Stimulated activated CD4-positive, alpha-beta T cell treated with anti-CD3 and anti-CD28 coated beads, Interleukin-1b, Interleukin-23, amount 100 ng/mL, for 4 hours (primary cell): ENCODE data around the gene GASK1B.

Experiments used
- DNase-seq, 2 donors: peaks; one replicate each; pipeline ENCODE4 v3.0.0-alpha.2; 2020; ENCODE audit warnings: low read depth in 2 of 2

The GASK1B gene

DNA sequence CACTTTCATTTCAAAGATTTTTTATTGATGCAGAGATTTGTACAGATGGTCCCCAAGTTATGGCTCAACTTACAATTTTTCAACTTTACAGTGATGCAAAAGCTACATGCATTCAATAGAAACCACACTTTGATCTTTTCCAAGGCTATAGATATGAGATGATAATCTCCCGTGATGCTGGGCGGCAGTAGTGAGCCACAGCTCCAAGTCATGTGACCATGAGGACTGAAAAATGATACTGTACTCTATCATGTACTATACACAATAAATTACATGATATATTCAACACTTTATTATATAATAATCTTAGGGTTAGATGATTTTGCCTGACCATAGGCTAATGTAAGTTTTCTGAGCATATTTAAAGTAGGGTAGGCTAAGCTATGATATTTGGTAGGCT, 14.0 kb upstream of the GASK1B start:
- DNase-seq = no peak

DNA sequence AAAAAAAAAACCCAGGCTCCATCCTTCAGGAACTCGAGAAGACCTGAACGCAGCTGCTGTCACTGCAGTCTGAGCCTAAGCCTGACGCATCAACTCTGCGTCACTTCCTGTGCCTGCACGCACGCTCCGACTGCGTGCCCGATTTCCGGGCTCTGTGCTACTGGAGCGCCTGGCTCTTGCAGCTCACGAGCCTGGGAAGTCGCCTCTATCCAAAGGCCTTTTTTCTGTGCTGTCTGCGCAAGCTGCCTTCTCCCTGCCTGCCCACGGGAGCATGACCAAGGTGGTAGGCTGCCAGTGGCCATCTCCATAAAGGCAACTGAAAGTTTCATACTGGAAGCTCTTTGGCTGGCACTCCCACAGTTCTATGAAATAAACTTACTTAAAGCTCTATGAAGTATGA, 9.9 kb upstream of the GASK1B start:
- no peak for DNase-seq

DNA sequence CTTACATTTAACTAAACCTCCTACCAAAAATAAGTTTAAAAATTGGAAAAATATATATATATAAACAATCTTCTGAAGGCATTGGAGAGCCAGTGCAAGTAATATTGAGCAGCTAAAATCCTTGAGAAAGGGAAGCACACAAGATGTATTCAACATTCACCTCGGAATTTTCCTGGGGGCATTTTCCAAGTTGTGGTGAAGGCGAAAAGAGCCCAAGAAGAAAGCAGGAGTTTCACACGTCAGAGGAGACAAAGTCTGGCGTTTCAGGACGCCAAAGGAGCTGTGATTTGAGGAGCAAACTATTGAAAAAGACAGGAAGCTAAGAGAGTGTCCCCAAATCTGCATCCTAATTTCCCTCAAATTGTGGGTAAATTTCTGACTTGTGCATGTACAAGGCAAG, 9.1 kb upstream of the GASK1B start:
- DNase-seq = no peak

DNA sequence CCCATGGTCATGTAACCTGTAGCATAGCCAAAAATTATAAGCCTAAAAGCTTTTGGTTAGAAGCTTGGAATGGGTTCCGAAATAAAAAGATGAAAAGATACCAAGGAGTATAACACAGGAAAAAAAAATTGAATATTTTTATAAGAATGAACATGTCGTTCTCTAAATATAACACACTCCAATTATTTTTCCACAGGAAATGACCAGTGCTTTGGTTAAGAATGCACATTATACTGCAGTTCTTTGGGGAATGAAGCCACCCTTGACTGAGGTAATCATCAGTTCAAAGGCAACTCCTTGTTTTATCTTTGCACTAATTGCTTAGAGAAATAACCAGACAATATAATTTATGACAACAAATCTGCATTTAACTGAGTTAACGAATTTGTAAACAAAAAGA, 6.6 kb upstream of the GASK1B start:
- DNase-seq = no peak

DNA sequence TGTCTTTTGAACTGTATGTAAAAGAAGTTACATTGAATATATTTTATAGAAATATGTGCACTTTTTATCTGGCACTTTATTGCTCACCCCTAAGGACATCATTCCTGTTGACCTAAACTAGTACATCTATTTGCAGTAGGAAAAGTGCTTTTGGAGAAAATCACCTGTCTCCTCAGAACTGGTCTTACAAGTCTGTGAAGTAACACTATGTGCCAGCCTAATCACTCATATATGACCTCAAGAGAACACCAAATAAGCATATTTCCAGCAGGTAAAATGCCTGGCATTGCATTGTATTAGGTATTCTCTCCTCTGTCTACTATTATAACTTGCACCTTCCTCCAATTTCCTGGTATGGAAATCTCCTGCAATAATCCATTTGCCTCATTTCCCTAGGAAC, 4.0 kb upstream of the GASK1B start:
- no peak for DNase-seq

DNA sequence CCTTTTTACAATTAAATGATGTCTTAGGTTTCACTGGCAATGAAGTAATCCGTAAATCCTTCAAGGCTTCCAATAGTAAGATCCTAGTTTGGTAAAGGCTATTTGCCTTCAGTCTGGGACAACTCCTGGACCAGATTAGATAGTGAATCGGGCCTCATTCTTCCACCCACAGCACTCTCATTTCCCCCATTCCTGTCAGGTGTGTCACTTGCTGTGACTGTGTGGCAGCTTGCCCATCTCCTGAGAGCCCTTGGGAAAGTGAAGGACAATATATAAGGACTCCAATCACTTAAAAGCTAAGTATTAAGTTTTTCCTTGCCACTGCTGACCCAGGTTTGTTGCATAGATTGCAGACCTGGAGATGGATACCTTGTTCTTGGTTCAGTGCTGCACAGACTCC, 3.3 kb upstream of the GASK1B start:
- DNase-seq = no peak

DNA sequence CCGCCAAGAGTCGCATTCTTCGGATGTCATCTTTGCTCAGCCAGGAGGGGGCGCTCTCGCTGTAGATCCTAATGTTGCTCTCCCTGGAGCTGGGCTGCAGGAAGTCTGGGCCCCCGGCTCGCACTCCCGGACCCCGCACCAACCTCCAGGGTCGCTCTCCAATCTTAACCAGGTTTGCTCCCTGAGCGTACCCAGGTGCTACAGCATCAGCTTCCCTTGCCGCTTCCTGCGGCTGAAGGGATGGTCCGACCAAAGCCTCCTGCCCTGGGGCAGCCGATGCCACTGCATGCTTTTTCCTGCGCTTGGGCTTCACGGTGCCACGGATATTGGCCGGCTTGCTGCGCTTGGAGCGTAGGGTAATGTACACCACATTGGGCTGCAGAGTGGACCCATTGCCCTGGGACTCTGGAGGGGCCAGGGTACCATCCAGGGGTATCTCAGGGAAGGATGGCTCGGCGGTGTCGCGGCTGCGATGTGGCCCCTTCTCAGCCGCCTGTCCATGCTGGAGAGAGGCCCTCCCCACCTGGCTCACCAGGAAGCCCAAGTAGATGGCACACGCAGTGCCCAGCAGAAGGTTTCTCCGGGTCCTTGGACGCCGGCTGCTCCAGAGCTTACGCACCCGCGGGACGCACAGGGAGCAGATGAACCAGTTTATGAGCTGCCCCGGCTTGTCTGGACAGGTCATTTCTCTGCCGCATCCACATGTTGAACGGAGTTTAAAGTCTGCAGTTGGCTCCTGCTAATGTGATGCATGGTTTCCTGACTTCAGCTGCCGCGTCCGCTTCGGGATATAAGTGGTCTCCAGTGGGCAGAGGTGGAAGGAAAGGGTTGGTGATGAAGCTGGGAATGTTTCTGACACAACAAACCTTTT, 1.9 kb downstream of the GASK1B start:
- peak in 1 of 2 donors; percentile 7 for DNase-seq

DNA sequence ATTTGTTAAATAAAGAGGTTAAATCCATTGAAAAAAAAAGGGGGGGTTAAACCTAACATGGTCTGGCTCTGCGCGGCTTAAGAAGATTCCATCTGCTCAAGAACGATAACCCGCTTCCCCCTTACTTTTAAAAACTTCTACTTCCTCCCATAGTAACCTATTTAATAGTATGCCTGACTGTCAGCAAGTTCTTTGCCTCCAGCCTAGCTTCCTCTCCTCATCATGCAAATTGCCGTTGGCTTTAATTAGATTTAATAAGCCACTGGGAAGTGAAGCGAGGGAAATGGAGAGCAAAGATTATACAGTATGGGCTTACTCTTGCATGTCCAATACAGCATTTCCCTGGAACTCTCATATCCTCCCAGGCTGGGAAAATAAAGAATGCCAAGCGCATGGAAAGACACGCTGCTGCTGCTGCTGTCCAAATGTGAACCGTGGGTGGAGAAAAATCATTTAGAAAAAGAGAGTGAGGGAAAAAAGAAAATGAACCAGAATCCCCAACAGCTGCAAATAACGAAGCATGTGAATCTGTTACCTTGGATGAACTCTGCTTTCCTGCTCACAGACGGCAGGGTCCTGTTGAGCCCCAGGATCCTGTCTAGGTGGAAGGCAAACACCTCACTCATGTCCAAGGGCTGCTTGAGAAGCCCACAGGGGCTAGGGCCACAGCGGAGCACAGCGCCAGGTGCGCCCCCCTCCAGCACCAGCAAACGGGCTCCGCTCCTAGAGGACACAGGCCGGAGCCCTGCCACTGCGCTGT, 2.7 kb downstream of the GASK1B start:
- no peak for DNase-seq

DNA sequence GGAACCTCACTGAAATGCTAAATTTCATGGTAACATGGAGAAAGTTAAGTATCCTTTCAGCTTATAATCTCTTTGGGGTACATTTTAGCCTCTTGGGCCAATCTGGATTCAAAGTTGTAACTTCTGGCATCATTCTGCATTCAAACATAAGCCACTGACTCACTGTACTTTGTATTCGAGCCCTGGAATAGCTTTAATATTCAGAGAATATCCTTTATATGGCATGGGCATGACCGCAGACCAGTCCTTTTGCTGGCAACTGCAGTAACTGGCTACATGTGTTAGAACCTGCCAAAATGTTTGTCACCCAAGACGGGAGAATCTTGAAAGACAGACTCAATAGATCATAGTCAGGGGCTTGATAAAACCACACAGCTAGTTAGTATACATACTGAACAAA, 3.3 kb downstream of the GASK1B start:
- no peak for DNase-seq

DNA sequence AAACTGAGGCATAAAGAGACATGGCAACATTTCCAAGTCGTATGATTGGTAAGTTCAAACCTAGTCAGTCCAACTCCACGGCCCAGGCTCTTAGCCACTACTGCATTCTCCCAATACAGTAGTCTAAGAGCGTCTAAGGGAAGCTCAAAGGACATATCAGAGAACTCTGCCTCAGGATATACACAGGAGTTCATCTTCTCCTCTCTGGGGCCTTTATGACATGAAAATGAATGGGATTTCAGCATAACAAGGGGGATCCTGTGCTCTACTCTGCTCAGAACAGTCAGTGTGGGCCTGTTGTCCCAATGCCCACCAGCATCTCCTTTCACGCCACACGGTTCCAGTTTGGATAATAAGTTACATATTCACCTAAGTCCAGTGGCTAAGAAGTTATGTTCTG, 4.2 kb downstream of the GASK1B start:
- DNase-seq = no peak

DNA sequence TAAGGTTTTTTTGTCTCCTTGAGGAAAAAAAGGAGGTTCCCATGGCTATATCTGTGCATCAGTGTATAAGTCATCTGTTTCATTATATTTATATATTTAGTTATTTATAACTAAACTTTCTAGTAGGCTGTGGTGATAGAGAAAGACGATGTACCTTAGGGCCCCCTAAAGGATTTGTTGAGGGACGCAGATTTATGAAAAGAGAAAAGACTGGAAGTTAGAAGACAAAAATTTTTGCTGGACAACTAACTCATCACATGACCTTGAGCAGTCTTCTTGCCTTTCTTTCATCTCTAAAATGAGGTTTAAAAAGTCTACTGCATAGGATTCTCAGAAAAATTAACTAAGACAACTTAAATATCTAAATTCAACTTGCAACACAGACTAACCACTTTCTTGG, 6.1 kb downstream of the GASK1B start:
- no peak for DNase-seq

DNA sequence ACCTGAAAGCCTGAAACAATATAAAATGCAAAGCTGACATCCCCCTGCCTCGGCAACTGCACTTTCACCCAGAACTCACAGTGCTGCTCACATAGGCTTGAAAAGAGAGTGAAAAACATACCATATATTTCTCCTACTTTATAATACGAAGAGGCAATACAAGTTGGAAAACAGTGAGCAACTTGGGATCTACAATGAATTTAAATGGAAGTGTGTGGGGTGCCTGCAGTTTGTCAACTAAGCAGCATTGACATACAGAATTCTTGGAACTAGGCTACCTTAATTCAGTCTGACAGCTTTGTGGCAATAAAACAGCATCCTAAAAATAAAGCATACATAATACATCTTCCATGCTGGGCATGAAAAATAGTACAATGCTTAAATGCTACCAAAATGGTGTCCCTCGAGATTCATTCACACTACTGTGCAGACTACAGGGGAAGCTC, 8.0 kb downstream of the GASK1B start:
- no peak for DNase-seq

DNA sequence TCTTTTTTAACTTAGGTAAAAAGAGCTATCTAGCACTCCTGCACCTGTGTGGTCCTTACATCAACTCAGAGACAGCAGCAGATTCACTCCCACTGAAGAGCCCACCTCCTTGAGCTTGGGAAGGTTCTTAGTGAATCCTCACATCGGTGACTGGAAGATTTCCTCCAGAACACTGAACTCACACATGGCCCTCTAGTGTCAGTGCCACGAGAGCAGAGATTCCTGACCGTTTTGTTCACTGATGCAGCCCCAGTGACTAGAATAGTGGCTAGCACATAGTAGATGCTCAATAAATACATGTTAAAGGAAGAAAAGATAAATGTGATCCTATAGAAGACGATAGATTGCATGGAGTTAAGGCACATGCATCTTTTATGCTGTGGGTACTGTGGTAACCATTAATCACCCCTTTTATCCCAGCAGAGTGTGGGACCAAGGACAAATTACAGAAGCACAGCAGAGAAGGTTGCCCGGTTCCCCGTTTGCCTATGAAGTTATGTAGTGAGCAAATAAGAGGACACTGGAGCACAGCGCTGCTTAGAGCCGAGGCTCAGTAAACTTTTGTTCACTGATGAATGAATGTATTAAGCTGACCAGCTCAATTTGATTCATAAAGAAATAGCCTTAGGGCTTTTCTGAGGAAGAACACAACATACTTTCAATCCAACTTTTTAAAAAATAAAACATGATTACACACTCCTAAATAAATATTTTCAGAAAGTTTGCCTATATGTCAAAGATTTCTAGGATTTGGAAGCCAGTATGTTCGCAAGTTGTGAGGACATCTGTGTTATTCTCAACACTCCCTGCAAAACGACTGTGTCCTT, 8.7 kb downstream of the GASK1B start:
- no peak for DNase-seq

DNA sequence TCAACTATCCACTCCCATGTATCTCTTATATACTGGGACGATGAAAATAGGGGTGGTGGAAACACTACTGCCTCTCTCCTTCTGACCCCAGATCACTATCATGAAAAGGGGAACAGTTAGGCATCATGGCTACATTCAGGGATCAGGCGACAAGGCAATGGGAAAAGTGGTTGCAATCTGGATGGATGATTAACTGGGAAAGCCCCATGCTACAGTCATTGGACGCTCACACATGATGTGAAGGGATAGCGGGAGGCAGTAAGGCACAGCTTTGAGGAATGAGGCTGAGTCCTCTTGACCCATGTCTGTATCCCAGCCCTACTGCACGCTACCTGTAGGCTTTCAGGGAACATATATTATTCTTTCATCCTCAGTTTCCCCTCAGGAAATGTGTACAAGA, 10.2 kb downstream of the GASK1B start:
- DNase-seq = no peak

DNA sequence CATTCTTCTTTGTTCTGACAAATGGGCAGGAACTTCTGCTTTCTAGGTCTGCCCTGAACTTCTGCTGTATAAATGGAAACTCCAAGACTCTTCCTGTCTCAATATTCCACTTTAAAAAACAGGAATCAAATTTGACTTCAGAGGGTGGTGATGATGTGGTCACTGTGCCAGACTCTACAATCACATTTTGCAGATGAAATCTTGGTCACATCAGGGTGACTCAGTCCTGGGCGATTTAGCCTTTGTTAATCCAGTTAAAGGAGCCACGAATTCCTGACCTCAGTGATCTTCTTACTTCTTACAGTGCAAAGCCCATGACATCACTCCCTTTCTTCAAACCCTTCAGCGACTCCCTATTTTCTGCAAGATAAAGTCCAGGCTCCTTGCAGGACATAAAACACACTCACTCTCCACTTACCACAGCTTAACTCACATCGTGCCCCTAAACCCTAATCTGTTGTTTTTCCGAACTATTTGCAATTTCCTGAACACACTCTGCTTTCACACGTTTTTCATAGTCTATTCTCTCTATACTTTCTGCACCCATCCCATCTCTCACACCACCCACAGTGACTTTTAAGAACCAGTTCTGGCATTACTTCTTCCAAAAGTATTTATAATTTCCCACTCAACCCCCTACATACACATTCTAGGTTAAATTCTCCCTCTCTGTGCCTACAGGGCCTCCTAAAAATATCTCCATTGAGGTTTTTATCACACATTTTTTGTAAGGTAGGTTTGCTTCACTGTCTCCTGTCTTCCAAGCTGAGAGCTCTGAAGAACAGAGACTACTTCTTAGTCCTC, 11.1 kb downstream of the GASK1B start:
- DNase-seq = no peak

DNA sequence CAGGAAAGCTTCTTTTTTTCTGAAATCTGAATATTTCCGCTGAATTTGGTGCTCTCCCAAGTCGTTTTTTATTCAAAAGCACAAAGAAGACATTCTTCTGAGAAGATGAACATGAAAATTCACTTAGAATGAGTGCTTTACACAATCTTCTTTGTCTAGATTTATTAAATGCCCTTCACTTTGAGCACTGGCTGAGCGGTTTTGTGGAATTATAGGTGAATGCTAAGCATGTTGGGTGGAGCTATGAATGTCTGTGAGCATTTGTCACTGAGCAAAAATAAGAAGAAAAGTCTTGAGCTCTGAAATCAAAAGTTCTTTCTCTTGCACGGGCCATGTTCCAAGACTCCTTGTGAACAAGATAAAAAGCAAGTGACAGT, 13.1 kb downstream of the GASK1B start:
- DNase-seq = no peak

DNA sequence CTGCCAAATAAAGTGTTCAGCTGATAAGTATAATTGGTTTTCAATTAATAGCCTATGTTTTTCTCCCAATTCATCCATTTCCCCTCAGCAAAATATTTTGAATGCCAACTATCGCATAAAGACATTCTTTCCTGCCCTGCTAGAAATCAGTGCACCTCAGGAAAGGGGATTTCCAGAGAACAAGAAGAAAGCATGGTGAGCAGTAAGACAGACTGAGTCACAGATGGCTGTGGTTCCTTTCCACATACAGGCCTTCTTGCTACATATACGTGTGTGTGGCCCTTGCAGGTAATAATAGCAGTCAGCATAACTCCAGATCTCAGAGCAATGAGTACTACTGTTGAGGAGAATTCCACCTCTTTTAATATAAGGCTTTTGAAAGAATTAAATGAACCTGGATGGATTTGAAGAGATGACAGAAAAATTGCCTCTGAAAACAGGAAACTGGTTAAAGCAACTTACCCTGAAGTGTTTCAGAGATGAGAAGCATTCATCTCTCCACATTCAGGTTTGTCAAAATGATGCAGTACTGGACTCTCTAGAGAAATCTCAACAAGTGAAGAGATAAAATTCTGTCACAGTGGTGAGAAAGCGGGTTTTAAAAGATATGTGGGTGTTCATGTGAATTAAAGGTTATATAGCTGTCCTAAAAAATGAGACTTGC, 13.6 kb downstream of the GASK1B start:
- no peak for DNase-seq

DNA sequence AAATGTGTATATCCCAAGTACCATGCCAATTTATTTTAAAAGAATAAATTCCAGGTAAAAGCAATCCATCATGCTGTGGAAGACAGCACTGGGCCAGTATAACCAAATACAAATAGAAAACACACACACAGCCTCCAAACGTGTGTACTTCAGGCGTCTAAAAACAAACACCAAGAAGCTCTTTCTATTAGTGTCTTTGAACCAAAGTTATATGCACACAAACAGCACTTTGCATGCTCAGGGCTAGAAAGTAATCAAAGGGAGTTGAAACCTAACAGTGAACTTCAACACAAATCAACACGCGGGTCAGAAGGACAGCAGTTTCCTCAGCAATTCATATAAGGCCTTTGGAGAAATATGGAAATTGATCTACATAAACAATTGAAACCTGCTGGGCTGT, 15.4 kb downstream of the GASK1B start:
- DNase-seq = no peak

DNA sequence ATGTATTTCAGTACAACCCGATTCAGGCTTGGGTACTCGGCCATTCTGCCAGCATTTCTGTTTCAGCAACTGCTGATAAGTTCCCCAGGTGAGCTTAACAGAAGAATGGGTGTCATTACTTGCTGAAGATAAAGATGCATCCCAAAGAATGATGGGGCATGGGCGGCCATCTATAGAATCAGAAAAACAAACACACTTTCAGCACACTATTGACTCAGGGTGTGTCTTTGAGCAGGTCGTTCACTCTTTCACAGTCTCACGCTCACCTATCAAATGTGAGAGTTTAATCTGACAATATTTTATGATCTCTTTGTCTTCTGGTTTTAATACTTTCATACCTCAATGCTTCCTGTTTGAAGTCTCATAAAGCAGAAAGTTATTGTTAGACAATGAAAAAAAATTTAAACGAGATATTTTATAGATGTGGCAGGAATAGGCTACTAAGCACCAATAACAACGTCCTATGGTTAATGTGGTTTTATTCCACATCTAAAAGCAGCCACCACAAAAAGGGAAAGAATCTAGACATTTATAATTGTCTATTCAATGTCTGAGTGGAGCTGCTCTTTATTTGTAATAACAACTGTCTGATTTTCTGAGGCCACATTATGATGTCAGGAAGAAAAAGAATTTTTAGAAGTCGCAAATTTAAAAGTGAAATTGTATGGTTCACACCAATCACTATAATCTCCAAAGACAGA, 17.0 kb downstream of the GASK1B start:
- DNase-seq = no peak

DNA sequence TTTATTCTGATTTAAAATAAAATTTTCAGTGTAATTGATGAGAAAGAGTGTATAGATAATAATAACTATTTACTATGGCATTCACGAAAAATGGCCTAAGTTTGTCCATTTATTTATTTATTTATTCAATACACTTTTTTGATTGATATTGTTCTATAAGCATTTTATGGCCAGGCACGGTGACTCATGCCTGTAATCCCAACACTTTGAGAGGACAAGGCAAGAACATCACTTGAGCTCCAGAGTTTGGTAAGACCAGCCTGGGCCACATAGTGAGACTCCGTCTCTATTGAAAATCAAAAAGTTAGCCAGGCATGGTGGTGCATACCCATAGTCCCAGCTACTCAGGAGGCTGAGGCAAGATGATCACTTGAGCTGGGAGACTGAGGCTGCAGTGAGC, 25.7 kb downstream of the GASK1B start:
- no peak for DNase-seq
